PC-3 (cell line): Measurements from ENCODE around the gene MAPK4. TPM values are rescaled to one million over a fixed set of nuclear protein-coding genes. Genes with fewer than 3 reads are reported as not detected.

ENCODE experiments used
- ATAC-seq: fragments of 200-7000 bp; cut with Tn5 transposase; 2 replicates; pipeline ENCODE4 v1.9.1; 2020; ENCODE audit warnings: mild to moderate bottlenecking, moderate library complexity
- BruUV-seq: library from RNA; stranded (reverse); fragments of 400-500 nt; replicated peaks from 2 replicates; lab custom pipeline; 2021; lab: Mats Ljungman, UMichigan
- CTCF ChIA-PET: fragments of 300-600 bp; sonication (Branson Sonifier 250); formaldehyde crosslinking; loops from one replicate; lab custom pipeline; 2022; ENCODE audit warnings: antibody characterized with exemption; lab: Charles Lee
- POLR2A ChIA-PET: fragments of 300-600 bp; sonication (Branson Sonifier 250); formaldehyde crosslinking; loops from one replicate; lab custom pipeline; 2022; ENCODE audit warnings: antibody characterized with exemption; ENCODE audit not compliant: unreplicated experiment; lab: Charles Lee
- DNase-seq: peaks from one replicate; pipeline ENCODE4 v3.0.0-alpha.2; 2015
- H2AFZ ChIP-seq: fragments of 300-600 bp; sonication (generic); 2 replicates; pipeline ENCODE4 v1.6.0; 2016; ENCODE audit warnings: antibody characterized with exemption, low read length
- H3F3A ChIP-seq: fragments of 300-600 bp; sonication (generic); one replicate; pipeline ENCODE4 v1.6.0; 2017; ENCODE audit warnings: antibody characterized with exemption, low read length, control low read depth, mild to moderate bottlenecking; ENCODE audit not compliant: unreplicated experiment
- H3K27ac ChIP-seq: fragments of 300-600 bp; sonication (generic); 2 replicates; pipeline ENCODE4 v1.5.1; 2016; ENCODE audit warnings: mild to moderate bottlenecking, low read length
- H3K27me3 ChIP-seq: fragments of 300-600 bp; sonication (generic); 2 replicates; pipeline ENCODE4 v1.6.1; 2016; ENCODE audit warnings: low read length, mixed read lengths
- H3K36me3 ChIP-seq: fragments of 300-600 bp; sonication (generic); 2 replicates; pipeline ENCODE4 v1.6.1; 2016; ENCODE audit warnings: low read depth, mixed run types, low read length, mixed read lengths
- H3K4me1 ChIP-seq: fragments of 300-600 bp; sonication (generic); 2 replicates; pipeline ENCODE4 v1.5.1; 2016; ENCODE audit warnings: low read length; ENCODE audit not compliant: insufficient read depth
- H3K4me2 ChIP-seq: fragments of 300-600 bp; sonication (generic); 2 replicates; pipeline ENCODE4 v1.6.0; 2016; ENCODE audit warnings: low read length
- H3K4me3 ChIP-seq: fragments of 300-600 bp; sonication (generic); 2 replicates; pipeline ENCODE4 v1.5.1; 2016; ENCODE audit warnings: mild to moderate bottlenecking, low read length, mixed read lengths
- H3K79me2 ChIP-seq: fragments of 300-600 bp; sonication (generic); 2 replicates; pipeline ENCODE4 v1.6.1; 2017; ENCODE audit warnings: low read length, mixed read lengths
- H3K9ac ChIP-seq: fragments of 300-600 bp; sonication (generic); 2 replicates; pipeline ENCODE4 v1.6.0; 2016; ENCODE audit warnings: mild to moderate bottlenecking, low read length
- H3K9me2 ChIP-seq: fragments of 300-600 bp; sonication (generic); replicated peaks from 2 replicates; pipeline ENCODE4 v1.6.1; 2016; ENCODE audit warnings: mixed run types, low read length, mixed read lengths
- H3K9me3 ChIP-seq: fragments of 300-600 bp; sonication (generic); 2 replicates; pipeline ENCODE4 v1.6.1; 2016; ENCODE audit warnings: low read length, mixed read lengths
- H4K20me1 ChIP-seq: fragments of 300-600 bp; sonication (generic); 2 replicates; pipeline ENCODE4 v1.6.1; 2016; ENCODE audit warnings: low read length, mixed read lengths
- EZH2 ChIP-seq: fragments of 300-600 bp; sonication (generic); IDR thresholded peaks from one replicate; pipeline ENCODE4 v1.6.1; 2017; ENCODE audit warnings: antibody characterized with exemption, mild to moderate bottlenecking, low read length; ENCODE audit not compliant: unreplicated experiment
- EZH2phosphoT487 ChIP-seq: fragments of 300-600 bp; sonication (generic); IDR thresholded peaks from 2 replicates; pipeline ENCODE4 v1.6.1; 2018; ENCODE audit warnings: mild to moderate bottlenecking, antibody characterized with exemption, low read length, borderline replicate concordance
- intact Hi-C: fragments of 100-400 bp; cut with micrococcal nuclease; formaldehyde crosslinking; loops from 2 replicates; pipeline ENCODE4 v1.9.0; 2023
- total RNA-seq: library from RNA; depleted of rRNA; stranded (reverse); fragments of >200 nt; gene quantifications from 2 replicates; pipeline ENCODE4 v1.2.3, GENCODE V29; 2014
- TF ChIP-seq, protein P1 (sequence below): fragments of 300-600 bp; sonication (generic); conservative IDR thresholded peaks from 2 replicates; pipeline ENCODE4 v1.5.1; 2017; ENCODE audit warnings: antibody characterized with exemption, low read depth, mild to moderate bottlenecking, low read length

MAPK4 gene
- total RNA-seq, 1 experiment from 2014 or later, result not detected

- DNase-seq (no peak), ATAC-seq (no peak)
- H2AFZ ChIP-seq, result no peak overlapping the region
- BruUV-seq, result no TSS peak
- no peaks in the 10 kb centered on the region for H3K9me3 ChIP-seq
- POLR2A ChIA-PET, result no interaction called here
- H3K4me2 ChIP-seq, result no peak overlapping the region
- CTCF ChIA-PET, result no interaction called here
- H3F3A ChIP-seq, result no peaks in the 10 kb centered on the region
- no peaks in the 10 kb centered on the region for H3K36me3 ChIP-seq
- no peaks in the 10 kb centered on the region for H3K4me1 ChIP-seq
- TF ChIP-seq EZH2phosphoT487 (no peak), EZH2 (no peak)
- TF ChIP-seq, protein P1, sequence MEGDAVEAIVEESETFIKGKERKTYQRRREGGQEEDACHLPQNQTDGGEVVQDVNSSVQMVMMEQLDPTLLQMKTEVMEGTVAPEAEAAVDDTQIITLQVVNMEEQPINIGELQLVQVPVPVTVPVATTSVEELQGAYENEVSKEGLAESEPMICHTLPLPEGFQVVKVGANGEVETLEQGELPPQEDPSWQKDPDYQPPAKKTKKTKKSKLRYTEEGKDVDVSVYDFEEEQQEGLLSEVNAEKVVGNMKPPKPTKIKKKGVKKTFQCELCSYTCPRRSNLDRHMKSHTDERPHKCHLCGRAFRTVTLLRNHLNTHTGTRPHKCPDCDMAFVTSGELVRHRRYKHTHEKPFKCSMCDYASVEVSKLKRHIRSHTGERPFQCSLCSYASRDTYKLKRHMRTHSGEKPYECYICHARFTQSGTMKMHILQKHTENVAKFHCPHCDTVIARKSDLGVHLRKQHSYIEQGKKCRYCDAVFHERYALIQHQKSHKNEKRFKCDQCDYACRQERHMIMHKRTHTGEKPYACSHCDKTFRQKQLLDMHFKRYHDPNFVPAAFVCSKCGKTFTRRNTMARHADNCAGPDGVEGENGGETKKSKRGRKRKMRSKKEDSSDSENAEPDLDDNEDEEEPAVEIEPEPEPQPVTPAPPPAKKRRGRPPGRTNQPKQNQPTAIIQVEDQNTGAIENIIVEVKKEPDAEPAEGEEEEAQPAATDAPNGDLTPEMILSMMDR, result no peak
- H3K9ac ChIP-seq, result no peak overlapping the region
- no peaks in the 10 kb centered on the region for H4K20me1 ChIP-seq
- intact Hi-C loops, result no loop called here
- no peaks in the 10 kb centered on the region for H3K9me2 ChIP-seq
- H3K79me2 ChIP-seq, result no peaks in the 10 kb centered on the region
- H3K27ac ChIP-seq, result no peak overlapping the region
- no peak overlapping the region for H3K4me3 ChIP-seq
- H3K27me3 ChIP-seq, result 0 out of 2 replicates have a peak, but pooled peaks cover 14% of the 10 kb centered on the region
These were observed 188.6 kb downstream of the MAPK4 start for GRCh38 chr18:50748243-50749229.

DNA sequence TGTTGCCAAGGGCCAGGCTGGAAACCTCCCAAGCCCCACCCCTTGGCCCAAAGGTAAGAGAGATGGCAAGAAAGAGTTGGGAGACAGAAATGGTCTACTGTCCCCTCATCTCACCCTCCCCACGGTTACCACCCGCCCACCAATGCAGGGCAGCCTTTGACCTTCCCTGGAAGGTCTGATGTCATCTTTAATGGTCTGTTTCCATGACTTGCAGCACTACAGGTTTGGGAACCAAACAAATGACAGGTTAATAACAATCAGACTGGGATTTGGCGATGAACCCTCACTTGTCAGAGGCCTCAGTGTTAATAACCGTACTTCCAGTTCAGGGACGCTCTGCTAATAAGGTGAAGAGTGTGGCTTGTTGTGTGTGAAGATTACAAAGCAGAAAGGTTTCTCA lies 189.5 kb downstream of the MAPK4 start:
- H3K27me3 ChIP-seq, result 0 out of 2 replicates have a peak, but pooled peaks cover 14% of the 10 kb centered on the region
- no peaks in the 10 kb centered on the region for H3K9me2 ChIP-seq
- no peak overlapping the region for H3K9ac ChIP-seq
- H3K4me2 ChIP-seq, result no peak overlapping the region
- ChIA-PET POLR2A (no interaction called here), CTCF (no interaction called here)
- no peak overlapping the region for H2AFZ ChIP-seq
- no peaks in the 10 kb centered on the region for H3K4me1 ChIP-seq
- H3K79me2 ChIP-seq, result no peaks in the 10 kb centered on the region
- TF ChIP-seq EZH2, result no peak
- TF ChIP-seq EZH2phosphoT487, result no peak
- TF ChIP-seq, protein P1, result no peak
- no peaks in the 10 kb centered on the region for H3K9me3 ChIP-seq
- H4K20me1 ChIP-seq, result no peaks in the 10 kb centered on the region
- BruUV-seq, result no TSS peak
- no peak overlapping the region for H3K27ac ChIP-seq
- ATAC-seq (no peak), DNase-seq (no peak)
- H3K36me3 ChIP-seq, result no peaks in the 10 kb centered on the region
- intact Hi-C loops, result no loop called here
- no peak overlapping the region for H3K4me3 ChIP-seq
- H3F3A ChIP-seq, result no peaks in the 10 kb centered on the region

DNA sequence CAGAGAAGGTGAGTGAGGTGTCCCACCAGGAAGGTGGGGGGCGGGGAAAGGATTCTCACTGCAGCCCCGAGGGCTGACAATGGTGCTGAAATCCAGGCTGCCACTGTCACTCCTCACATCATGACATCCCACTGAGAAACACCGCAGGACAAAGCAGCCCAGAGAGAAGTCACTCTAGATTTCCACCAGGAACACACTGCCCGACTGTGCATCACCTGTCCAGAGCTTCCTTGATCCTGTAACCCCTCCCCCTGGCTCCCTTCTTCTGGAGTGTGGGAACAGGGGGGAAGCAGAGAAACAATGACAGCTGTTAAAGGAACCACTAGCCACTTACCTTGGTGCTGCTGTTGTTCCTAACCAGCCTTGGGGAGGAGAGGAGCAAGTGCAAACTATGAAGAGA lies 190.1 kb downstream of the MAPK4 start:
- no peaks in the 10 kb centered on the region for H3K4me1 ChIP-seq
- H3K4me3 ChIP-seq, result no peak overlapping the region
- no peaks in the 10 kb centered on the region for H3K9me2 ChIP-seq
- ChIA-PET POLR2A (no interaction called here), CTCF (no interaction called here)
- H3K27ac ChIP-seq, result no peak overlapping the region
- intact Hi-C loops, result no loop called here
- BruUV-seq, result no TSS peak
- H3F3A ChIP-seq, result no peaks in the 10 kb centered on the region
- H3K36me3 ChIP-seq, result no peaks in the 10 kb centered on the region
- ATAC-seq (no peak), DNase-seq (no peak)
- H3K79me2 ChIP-seq, result no peaks in the 10 kb centered on the region
- no peaks in the 10 kb centered on the region for H4K20me1 ChIP-seq
- H3K9me3 ChIP-seq, result no peaks in the 10 kb centered on the region
- H3K9ac ChIP-seq, result no peak overlapping the region
- TF ChIP-seq EZH2 (no peak), EZH2phosphoT487 (no peak)
- TF ChIP-seq, protein P1, result no peak
- no peak overlapping the region for H3K4me2 ChIP-seq
- H2AFZ ChIP-seq, result no peak overlapping the region
- H3K27me3 ChIP-seq, result 0 out of 2 replicates have a peak, but pooled peaks cover 14% of the 10 kb centered on the region
